Left hindlimb (tissue), 1 donor: ENCODE data around the gene CPT1B.
"Not testable (repeated sequence)": the region's sequence is repeated elsewhere in the genome, so short reads cannot be mapped to it uniquely, and the experiment has no call there.

ENCODE experiments used
- DNase-seq: peaks from one replicate; pipeline ENCODE4 v3.0.0-alpha.2; 2018

Gene CPT1B

DNA sequence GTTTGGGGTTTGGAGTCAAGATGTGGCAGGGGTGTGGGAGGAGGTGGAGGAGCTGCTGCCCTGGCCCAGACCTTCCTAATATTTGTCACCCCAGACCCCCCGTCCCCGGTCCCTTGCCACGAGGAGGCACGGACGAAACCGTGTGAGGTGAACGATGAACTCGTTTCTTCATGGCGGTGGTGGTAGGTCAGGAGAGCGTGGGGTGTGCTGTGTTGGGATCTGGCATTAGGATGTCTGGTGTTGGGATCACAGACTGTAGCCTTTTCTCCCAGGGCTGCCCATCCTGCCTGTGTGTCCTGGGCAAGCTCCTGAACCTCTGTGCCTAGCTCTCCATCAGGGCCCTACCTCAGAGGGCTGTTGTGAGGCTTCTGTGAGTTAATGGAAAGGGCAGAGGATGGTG, 30.8 kb upstream of the CPT1B start:
- DNase-seq: no peak

DNA sequence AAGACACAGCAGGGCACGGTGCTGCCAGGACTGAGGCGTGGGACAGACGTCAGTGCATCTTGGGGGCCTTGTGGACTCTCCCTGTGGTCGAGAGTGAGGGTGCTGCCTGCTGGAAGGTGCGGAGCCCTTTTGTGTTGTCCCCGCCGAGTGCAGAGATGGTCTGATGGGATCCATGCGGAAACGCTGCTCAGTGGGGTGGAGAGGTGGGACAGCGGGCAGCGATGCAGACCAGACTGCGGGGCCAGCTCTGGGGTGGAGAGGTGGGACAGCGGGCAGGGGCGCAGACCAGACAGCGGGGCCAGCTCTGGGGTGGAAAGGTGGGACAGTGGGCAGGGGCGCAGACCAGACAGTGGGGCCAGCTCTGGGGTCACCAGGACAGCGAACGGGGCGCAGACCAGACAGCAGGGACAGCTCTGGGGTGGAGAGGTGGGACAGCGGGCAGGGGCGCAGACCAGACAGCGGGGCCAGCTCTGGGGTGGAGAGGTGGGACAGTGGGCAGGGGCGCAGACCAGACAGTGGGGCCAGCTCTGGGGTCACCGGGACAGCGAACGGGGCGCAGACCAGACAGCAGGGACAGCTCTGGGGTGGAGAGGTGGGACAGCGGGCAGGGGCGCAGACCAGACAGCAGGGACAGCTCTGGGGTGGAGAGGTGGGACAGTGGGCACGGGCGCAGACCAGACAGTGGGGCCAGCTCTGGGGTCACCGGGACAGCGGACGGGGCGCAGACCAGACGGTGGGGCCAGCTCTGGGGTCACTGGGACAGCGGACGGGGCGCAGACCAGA, 30.0 kb upstream of the CPT1B start:
- not testable (repeated sequence) for DNase-seq

DNA sequence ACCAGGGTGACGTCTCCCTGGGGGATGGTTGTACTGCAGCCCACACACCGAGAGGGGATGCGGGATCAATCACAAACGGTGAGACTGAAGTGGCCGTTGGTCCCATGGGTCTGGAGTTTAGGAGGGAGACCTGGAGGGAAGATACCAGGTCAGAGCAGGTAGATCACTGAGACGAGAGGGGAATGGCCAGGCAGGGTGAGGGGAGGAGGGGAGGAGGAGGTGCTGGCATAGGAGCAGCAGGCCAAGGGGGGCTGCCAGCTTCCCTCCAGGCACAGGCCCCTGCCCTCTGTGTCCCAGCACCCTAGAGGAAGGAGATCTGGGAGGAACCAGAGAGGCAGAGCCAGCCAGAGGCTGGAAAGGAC, 29.4 kb upstream of the CPT1B start:
- DNase-seq: no peak

DNA sequence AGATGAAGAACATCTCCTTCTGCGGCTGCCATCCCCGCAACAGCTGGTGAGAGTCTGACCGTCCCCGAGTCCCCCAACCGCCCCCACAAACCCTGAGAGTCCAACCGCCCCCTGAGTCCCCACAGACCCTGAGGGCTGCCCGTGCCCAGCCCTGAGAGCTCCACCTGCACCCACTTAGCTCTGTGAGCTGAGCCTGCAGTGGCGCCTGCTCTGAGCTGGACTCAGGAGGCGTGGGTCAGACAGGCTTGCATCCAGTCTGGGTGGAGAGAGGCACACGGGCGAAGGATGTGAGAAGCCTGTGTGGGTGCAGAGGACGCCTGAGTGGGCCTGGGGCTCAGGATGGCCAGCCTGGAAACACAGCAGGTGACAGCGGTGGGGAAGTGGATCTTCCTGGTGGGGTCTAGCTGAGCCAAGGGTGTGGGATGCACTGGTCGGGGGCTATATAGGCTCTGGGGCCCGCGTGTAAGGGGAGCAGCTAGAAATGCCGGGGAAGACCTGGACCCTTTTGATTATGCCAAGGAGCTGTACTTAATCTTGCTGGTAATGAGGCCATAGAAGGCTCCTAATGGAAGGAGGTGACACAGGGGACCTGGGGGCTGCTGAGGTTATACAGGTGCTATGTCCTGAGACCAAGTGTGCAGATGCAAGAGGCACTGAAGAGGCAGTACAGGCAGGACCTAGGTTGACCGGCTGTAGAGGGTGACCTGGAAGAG, 28.9 kb upstream of the CPT1B start:
- no peak for DNase-seq

DNA sequence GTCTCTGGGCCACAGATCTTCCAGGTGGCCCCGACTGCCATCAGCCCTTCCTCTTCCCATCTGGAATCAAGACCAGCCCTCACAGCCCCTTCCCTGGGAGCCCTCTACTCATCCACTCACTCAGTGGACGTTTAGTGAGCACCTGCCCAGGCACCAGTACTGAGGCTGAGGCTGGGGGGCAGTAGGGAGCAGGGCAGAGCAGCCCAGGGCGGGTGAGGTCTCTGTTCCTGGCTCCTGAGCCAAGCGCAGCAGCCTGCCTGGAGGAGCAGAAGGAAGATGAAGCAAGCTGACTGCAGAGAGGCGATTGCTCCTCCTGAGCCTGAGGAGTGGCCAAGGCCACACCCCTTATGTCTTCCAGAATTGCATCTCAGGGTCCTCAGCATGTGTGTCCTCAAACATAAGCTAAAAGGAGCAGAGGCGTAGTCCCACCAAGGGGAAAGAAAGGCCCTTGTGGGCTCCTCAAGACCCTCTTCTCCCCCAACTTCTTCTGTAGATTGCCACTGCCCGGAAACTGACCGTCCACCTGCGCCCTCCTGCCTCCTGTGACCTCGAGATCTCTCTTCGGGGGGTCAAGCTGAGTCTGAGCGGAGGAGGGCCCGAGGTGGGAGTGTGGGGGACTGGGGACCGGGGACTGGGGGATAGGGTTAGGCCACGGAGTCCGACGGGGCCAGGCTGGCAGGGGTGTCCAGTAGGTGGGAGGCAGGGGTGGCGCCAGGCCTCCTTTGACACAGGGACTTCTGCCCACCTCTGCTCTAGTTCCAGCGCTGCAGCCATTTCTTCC, 28.1 kb upstream of the CPT1B start:
- no peak for DNase-seq

DNA sequence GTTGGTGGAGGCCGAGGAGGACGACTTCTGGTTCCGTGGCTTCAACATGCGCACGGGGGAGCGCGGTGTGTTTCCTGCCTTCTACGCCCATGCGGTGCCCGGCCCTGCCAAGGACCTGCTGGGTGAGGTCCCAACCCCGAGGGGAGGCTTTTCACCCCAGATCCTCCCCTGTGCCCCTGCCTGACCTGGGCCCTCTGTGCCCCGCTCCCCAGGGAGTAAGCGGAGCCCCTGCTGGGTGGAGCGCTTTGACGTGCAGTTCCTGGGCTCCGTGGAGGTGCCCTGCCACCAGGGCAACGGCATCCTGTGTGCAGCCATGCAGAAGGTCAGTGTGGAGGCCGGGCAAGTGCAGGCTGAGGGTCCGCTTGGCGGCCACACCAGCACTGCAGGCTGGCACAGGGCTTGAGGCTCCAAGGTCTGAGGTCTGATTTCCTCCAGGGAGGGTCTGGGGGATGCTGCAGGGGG, 27.4 kb upstream of the CPT1B start:
- DNase-seq: no peak

DNA sequence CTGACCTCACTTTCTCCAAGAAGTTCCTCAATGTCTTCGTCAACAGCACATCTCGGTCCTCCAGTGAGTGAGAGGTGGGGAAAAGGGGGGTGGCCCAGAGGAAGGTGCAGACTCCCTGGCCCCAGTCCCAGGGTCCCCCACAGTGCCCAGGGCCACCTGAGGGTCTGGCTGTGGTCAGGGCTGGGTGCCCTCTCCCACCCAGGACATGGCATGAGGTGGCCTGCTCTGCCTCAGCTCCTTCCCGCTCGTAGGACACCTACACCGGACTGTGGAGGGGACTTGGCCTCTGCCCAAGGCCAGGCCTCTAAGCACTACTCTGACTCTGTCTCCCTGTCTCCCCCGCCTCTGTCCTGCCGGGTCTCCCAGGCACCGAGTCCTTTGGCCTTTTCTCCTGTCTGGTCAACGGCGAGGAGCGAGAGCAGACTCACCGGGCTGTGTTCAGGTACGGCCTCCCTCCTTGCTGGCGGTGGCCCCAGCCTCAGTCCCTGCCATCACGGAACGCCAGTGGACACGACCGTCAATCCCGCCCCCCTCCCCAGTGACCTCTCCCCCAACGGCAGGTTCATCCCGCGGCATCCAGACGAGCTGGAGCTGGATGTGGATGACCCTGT, 26.9 kb upstream of the CPT1B start:
- no peak for DNase-seq

DNA sequence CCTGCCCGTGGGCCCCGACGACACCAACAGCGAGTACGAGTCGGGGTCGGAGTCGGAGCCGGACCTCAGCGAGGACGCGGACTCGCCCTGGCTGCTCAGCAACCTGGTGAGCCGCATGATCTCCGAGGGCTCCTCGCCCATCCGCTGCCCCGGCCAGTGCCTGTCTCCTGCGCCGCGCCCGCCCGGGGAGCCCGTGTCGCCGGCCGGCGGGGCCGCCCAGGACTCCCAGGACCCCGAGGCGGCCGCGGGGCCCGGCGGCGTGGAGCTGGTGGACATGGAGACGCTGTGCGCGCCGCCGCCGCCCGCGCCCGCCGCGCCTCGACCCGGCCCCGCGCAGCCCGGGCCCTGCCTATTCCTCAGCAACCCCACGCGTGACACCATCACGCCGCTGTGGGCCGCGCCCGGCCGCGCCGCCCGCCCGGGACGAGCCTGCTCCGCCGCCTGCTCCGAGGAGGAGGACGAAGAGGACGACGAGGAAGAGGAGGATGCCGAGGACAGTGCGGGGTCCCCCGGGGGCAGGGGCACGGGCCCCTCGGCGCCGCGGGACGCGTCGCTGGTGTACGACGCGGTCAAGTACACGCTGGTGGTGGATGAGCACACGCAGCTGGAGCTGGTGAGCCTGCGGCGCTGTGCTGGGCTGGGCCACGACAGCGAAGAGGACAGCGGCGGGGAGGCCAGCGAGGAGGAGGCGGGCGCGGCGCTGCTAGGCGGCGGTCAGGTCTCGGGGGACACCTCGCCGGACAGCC, 26.2 kb upstream of the CPT1B start:
- DNase-seq: no peak

DNA sequence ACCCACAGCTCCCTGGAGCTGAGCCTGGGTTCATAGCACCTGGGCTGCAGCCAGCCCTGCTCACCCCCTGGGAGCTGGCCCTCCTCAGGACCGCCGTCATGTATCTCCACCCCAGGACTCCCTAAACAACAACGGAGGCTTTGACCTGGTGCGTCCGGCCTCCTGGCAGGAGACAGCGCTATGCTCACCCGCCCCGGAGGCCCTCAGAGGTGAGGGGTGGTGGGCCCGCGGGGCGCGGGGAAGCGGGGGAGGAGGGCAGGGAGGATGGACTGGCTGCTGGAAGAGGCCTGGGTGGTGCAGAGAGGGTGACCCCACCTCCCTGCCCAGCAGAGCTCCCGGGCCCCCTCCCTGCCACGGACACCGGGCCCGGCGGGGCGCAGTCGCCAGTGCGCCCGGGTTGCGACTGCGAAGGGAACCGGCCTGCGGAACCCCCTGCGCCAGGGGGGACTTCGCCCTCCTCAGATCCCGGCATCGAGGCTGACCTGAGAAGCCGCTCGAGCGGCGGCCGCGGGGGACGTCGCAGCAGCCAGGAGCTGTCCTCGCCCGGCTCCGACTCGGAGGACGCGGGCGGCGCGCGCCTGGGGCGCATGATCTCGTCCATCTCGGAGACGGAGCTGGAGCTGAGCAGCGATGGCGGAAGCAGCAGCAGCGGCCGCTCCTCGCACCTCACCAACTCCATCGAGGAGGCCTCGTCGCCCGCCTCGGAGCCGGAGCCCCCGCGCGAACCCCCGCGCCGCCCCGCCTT, 25.5 kb upstream of the CPT1B start:
- no peak for DNase-seq

DNA sequence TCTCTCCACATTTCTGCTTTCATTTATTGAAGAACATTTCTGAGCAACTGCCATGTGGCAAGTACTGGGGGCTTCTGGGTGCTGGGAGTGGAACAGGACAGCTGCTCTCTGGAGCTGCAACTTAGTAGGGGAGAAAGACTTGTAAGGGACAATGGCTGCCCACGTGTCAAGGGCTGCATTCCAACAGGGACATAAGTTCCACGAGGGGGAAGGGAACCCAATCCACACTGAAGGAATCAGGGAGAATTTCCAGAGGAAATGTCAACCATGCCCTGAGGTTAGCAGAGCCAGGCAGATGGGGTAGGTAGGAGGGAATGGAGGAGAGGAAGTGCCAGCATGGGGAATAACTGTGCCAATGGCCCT, 24.1 kb upstream of the CPT1B start:
- DNase-seq: no peak

DNA sequence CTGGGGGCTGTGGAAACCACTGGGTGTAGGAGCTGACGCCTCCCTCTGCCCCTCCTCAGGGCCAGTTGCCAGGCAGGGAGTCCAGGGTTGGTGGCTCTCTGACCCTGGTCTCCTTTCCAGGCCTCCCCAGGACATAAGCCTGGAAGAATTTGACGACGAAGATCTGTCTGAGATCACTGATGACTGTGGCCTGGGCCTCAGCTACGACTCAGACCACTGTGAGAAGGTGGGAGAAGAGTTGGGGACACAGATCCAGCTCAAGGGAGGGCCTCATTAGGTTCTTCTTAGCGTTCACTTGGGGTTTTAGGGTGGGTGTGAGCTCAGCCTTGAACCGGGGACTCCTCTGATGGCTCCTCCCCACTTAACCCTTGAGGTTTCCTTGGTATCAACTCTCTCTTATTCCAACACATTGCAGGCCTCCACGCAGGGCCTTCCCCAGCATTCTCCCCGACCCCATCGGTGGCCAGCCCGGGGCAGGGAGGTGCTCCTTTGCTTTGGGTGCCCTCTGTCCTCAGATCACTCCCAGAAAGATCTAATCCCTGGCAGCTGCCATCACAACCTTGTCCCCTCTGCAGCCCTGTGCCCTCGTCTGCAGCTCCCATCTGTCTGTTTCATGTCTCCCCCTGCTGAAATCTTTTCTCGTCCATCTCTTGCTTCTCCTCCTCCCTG, 23.6 kb upstream of the CPT1B start:
- DNase-seq: no peak

DNA sequence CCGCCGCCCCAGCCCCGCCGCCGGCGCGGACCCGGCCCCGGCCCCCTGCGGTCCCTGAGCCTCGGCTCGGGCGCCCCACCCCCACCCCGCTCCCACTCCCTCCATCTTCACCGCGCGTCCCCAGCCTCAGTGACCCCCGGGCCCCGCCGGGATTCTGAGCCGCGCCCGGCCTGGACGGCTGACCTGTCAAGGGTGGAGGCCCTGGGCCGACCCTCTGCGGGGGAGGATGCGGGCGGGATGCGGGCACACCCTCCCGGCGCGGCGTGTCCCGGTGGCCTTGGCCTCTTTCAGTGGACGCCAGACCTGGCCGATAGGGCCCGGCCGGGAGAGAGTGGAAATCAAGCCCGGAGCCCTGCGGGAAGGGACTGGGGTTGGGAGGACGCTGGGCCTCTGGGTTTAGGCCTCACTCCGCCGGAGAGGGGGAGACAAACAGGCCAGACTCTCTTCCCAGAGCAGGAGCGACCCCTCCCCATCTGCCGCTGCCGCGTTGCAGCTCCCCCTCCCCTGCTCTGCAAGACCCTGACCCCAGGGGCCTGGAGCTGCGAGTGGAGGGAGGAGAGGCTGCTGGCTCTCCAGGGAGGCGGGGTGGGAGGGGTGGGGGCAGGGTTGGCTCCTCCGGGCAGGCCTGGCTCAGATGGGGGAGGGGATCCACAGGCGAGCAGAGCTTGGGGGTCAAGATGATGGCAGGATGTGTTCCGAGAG, 22.9 kb upstream of the CPT1B start:
- no peak for DNase-seq

DNA sequence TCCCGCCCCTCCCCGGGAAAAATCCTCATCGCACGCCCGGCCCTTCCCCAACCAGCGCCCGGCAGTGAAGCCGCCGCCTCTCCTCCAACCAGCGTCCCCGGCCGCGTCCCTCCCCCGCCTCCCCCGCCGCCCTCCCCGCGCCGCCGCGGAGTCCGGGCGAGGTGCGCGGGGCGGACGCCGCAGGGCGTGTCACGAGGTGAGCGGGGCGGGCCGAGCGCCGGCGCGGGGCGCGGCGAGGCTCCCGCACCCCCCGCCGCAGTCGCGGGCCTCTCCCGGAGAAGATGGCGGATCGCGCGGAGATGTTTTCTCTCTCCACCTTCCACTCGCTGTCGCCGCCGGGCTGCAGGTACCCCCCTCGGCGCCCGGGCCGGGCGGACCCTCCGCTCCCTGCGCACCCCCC, 22.3 kb upstream of the CPT1B start, which contains the start of gene MAPK8IP2:
Gene MAPK8IP2 (plus strand): TSS at position 256 of the 400 bp plus-strand sequence. CDS start 26 bp downstream, at position 282.
- DNase-seq: no peak

DNA sequence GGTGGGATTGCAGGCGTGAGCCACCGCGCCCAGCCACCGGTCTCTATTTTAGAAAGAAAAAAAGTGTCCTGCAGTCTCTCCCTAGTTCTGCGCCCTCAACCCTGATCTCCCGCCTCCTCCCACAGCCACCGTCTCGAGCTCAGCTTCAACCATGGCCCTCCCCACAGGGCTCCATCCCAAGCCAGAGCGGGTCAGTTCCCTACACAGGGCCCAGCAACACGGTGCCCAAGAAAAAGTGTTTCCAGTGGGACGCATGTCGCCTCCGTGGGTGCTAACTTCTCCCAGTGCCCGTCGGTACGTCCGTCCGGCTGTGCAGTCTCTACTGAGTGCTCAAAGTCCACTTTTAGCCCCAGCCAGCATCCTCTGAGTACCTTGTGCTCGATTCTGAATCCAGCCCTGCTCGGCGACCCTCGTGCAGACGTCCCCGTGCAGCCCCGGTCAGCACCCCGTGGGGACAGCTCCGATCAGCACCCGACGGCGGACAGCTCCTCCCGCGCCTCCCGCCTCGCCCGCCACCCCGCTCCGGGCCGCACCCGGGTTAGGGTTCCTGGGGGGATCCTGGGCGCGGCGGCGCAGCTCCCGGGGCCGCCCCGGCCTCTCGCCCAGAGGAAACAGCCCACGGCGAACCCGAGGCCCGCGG, 21.7 kb upstream of the CPT1B start:
- peak; percentile 72 for DNase-seq

DNA sequence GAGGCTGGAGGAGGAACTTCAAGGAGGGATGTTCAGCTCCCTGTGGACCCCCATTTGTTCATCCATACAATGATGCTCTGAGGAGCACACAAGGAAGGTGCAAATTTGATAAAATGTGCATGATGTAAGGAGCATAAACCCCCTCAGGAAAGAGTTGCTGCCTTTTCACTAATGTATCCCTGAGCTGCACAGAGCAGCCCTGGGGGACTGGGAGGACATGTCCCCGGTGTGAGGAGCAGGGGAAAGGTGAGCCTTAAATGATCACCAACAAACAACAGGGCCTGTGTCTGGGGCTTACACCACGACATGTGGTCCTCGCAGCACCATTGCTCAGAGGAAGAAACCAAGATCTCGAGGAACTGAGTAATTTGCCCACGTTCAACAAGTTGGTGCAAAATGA, 18.9 kb upstream of the CPT1B start:
- no peak for DNase-seq

DNA sequence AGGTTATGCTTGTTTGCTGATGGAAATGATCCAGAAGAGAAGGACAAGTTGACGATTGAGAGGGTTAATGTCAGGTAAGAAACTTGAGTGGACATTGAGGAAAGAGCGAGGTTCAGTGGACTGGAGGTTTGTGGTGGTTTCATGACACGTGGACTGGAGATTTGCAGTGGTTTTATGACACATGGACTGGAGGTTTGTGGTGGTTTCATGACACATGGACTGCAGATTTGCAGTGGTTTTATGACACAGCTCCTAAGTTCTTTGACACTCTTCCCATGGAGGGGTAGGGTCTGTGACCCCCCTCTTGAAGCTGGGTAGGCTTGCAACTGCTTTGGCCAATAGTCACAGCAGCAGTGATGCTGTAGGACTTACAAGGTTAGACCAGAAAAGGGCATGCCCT, 17.0 kb upstream of the CPT1B start:
- no peak for DNase-seq

DNA sequence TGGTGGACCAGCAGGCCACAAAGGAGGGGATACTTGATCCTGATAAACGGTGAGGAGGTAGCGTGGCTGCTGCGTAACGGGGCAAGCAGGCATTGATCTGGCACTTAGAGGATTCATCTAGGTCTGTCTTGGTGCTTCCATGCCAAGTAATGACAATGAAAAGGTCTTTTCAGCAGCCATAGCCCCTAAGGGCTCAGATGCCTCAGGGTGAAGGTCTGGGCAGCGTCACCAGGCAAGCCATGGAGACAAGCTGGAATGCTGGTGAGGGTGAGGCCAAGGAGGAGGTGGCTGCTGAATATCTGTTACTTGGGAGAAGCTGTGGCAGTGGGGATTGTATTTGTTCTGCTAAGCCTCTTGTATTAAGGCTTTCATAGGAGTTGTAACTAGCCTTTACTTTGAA, 9.2 kb upstream of the CPT1B start:
- DNase-seq: no peak

DNA sequence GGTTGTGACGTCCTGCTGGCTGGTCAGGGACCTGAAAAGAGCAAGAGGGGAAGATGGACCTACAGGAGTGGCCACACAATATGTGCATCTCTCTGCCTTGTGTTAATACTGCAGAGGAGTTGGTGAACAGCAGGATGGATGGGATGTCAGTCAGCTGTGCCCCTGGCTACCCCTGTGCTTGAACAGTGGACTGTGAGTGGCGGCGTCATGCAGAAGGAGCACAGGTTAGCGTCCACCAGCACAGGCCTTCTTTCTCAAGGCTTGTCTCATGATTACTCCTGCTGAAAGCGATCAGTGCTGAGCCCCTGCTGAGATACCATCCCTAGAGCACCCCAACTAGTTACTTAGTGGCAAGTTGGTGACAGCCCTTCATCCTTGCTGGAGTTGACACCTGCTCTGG, 8.2 kb upstream of the CPT1B start:
- DNase-seq: no peak

DNA sequence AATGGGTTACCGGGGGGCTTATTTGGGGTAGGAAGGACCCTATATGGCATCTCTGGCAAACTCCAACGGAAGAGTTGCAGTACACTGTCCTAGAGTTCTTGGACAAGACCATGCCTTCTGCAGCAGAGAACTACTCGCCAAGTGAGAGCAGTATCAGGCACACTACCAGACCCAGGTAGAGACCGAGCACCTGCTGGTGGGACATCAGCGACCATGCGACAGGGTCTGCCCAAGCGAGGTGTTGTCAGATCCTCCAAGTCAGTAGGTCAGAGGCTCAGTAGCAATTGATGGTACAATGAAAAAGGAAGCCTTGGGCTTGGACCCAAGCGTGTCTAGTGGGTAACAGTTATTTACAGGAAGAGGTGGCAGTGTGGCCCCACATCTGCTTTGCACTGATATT, 7.6 kb upstream of the CPT1B start:
- DNase-seq: no peak

DNA sequence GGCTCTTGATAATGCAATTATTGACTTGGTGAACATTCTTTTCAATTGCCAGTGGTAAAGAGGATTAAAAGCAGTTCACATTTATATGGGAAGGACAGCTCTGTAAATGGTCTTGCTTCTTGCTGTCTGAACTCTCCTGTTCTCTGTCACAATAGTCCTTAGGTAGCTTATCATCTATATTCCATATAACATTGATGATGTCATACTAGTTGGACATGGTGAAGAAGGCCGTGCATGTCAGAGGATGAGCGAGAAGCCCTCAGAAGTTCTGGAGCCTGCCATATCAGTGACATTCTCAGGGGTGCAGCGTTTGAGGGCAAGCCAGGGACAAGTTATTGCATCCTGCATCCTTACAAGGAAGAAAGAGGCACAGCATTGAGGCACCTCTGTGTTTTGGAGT, 7.0 kb upstream of the CPT1B start:
- DNase-seq: no peak
